ENCODE results near the gene LTBP4.
A peak's percentile ranks its signal among the peaks of the same experiment; 100 is the strongest.

LTBP4 gene

DNA sequence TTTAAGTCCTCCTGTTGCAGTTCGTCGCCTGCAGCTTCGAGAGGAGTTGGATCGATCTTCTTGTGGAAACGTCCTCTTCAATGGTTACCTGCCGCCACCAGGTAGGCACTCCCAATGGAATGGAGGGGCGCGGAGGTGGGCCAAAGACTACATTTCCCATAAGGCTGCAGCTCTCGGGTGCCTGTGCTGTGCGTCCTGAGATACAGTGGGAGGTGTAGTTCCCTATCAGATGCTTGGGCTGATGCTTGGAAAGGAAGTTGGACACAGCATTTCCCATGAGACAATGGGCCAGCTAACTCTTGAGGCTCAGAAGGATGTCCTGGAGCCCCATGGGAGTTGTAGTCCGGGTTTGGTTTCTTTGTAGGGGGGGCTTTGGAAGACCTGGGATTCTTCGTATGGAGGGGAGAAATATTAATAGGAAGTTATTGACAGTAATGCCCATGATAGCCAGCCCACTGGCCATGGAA lies 22.7 kb upstream of the LTBP4 start:
- H3K4me3 ChIP-seq (ENCODE audit: low read depth, low read length) = peak overlapping the region; percentile 94
- H3K4me1 ChIP-seq (ENCODE audit: control insufficient read depth, insufficient read depth, low read length) = peaks cover 3% of the 10 kb centered on the region
- H3K27me3 ChIP-seq (ENCODE audit: control insufficient read depth, insufficient read depth, low read length) = no peaks in the 10 kb centered on the region
- H3K36me3 ChIP-seq (ENCODE audit: control insufficient read depth, insufficient read depth, low read length) = peaks cover 15% of the 10 kb centered on the region
- H3K9me3 ChIP-seq (ENCODE audit: control insufficient read depth, insufficient read depth, low read length) = no peaks in the 10 kb centered on the region
- no peak overlapping the region for H3K9ac ChIP-seq (ENCODE audit: low read depth, low read length)

DNA sequence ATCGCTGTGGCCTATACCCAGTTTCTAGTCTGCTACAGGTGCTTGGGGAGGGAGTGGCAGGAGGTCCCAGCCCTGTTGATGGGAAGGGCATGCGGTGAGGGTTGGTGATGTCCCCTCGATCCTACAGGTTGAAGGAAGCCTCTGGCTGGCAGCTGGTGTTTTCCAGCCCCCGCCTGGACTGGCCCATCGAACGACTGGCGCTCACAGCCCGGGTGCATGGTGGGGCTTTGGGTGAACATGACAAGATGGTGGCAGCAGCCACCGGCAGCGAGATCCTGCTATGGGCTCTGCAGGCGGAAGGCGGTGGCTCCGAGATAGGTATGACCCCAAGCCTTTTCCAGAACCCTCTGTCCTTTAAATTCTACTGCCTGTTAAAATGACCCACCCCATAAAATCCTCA lies 20.6 kb upstream of the LTBP4 start:
- H3K9me3 ChIP-seq (ENCODE audit: control insufficient read depth, insufficient read depth, low read length) = no peaks in the 10 kb centered on the region
- H3K4me1 ChIP-seq (ENCODE audit: control insufficient read depth, insufficient read depth, low read length) = peaks cover 3% of the 10 kb centered on the region
- no peaks in the 10 kb centered on the region for H3K27me3 ChIP-seq (ENCODE audit: control insufficient read depth, insufficient read depth, low read length)
- no peak overlapping the region for H3K9ac ChIP-seq (ENCODE audit: low read depth, low read length)
- H3K36me3 ChIP-seq (ENCODE audit: control insufficient read depth, insufficient read depth, low read length) = peaks cover 15% of the 10 kb centered on the region
- H3K4me3 ChIP-seq (ENCODE audit: low read depth, low read length) = no peak overlapping the region

DNA sequence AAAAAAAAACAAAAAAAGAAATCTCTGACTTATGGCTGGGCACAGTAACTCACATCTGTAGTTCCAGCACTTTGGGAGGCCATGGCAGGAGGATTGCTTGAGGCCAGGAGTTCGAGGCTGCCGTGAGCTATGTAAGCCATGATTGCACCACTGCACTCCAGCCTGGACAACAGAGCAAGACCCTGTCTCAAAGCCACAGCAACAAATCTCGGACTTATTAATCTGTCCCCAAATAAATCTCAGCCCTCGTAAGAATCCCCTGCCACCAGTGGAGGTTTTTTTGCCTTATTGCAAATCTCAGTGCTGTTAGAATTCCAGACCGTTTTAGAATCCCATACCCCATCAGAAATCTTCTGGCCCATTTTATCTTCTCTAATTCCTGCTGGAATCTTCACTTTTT lies 19.6 kb upstream of the LTBP4 start:
- Histone ChIP-seq H3K9ac (ENCODE audit: low read depth, low read length) (no peak overlapping the region), H3K9me3 (ENCODE audit: control insufficient read depth, insufficient read depth, low read length) (no peaks in the 10 kb centered on the region), H3K27me3 (ENCODE audit: control insufficient read depth, insufficient read depth, low read length) (no peaks in the 10 kb centered on the region), H3K4me1 (ENCODE audit: control insufficient read depth, insufficient read depth, low read length) (peaks cover 3% of the 10 kb centered on the region), H3K36me3 (ENCODE audit: control insufficient read depth, insufficient read depth, low read length) (peaks cover 15% of the 10 kb centered on the region), H3K4me3 (ENCODE audit: low read depth, low read length) (no peak overlapping the region)

DNA sequence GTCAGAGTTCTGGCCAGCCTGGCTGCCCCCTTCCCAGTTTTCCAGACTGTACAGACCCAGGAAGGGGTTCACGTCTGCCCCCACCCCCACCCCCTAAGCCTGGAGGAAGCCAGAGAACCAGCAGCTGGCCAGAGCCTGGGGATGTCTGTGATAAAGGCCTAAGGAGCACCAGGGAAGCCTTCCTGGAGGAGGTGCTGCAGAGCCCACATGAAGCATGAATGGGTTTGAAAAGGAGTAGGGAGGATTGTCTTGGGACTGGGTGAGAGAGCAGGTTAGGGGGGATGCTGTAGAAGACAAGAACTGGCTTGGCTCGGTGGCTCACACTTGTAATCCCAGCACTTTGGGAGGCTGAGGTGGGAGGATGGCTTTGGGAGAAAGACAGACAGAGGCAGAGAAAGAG lies 18.7 kb upstream of the LTBP4 start:
- Histone ChIP-seq H3K4me3 (ENCODE audit: low read depth, low read length) (no peak overlapping the region), H3K9ac (ENCODE audit: low read depth, low read length) (no peak overlapping the region), H3K27me3 (ENCODE audit: control insufficient read depth, insufficient read depth, low read length) (no peaks in the 10 kb centered on the region), H3K36me3 (ENCODE audit: control insufficient read depth, insufficient read depth, low read length) (peaks cover 15% of the 10 kb centered on the region), H3K4me1 (ENCODE audit: control insufficient read depth, insufficient read depth, low read length) (peaks cover 3% of the 10 kb centered on the region), H3K9me3 (ENCODE audit: control insufficient read depth, insufficient read depth, low read length) (no peaks in the 10 kb centered on the region)

DNA sequence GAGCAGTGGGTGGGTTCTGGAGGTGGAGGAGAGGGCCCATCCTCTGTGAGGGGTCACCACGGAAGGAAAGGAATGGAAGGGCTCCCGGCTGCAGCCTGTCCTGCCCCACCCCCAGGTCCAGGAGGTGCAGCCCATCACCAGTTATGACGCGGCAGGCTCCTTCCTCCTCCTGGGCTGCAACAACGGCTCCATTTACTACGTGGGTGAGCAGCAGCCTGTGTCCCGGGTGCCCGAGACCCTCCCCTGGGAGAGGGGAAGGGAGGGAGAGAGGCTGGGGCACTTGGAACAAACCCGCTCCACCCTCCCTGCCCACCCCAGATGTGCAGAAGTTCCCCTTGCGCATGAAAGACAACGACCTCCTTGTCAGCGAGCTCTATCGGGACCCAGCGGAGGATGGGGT lies 17.9 kb upstream of the LTBP4 start:
- Histone ChIP-seq H3K9ac (ENCODE audit: low read depth, low read length) (no peak overlapping the region), H3K4me3 (ENCODE audit: low read depth, low read length) (no peak overlapping the region), H3K27me3 (ENCODE audit: control insufficient read depth, insufficient read depth, low read length) (no peaks in the 10 kb centered on the region), H3K36me3 (ENCODE audit: control insufficient read depth, insufficient read depth, low read length) (peaks cover 20% of the 10 kb centered on the region), H3K4me1 (ENCODE audit: control insufficient read depth, insufficient read depth, low read length) (no peaks in the 10 kb centered on the region), H3K9me3 (ENCODE audit: control insufficient read depth, insufficient read depth, low read length) (no peaks in the 10 kb centered on the region)

DNA sequence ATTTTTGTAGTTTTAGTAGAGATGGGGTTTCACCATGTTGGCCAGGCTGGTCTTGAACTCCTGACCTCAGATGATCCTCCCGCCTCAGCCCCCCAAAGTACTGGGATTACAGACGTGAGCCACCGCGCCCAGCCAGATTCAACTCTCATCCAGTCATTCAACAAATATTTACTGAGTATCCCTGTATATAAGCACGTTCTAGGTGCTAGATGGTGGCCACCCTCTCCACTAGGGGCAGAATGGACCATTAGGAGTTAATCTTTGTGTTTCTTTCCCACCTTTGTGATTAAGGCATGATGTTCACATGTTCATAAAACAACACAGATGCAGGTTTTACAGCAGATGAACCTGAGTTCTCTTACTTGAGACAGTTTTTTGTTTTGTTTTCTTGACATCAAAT lies 17.2 kb upstream of the LTBP4 start:
- Histone ChIP-seq H3K9me3 (ENCODE audit: control insufficient read depth, insufficient read depth, low read length) (no peaks in the 10 kb centered on the region), H3K36me3 (ENCODE audit: control insufficient read depth, insufficient read depth, low read length) (peaks cover 21% of the 10 kb centered on the region), H3K4me1 (ENCODE audit: control insufficient read depth, insufficient read depth, low read length) (no peaks in the 10 kb centered on the region), H3K9ac (ENCODE audit: low read depth, low read length) (no peak overlapping the region), H3K4me3 (ENCODE audit: low read depth, low read length) (no peak overlapping the region), H3K27me3 (ENCODE audit: control insufficient read depth, insufficient read depth, low read length) (no peaks in the 10 kb centered on the region)

DNA sequence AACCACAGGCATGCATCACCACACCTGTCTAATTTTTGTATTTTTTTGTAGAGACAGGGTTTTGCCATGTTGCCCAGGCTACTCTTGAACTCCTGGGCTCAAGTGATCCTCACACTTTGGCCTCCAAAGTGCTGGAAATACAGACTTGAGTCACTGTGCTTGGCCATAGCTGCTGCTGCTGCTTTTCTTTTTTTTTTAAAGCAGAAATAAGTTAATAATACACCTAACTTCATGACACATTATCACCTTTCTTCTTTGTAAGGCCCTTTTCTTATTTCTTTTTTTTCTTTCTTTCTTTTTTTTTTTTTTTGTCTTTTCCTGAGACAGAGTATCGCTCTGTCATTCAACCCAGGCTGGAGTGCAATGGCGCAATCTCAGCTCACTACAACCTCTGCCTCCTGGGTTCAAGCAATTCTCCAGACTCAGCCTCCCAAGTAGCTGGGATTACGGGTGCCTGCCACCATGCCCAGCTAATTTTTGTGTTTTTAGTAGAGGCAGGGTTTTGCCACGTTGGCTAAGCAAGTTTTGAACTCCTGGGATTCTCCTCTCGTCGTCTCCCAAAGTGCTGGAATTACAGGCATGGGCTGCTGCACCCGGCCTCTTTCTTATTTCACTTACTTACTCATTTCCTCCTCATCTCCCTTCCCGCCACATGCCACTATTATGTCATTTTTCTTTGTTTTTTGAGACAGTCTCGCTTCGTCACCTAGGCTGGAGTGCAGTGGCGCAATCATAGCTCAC lies 15.8 kb upstream of the LTBP4 start:
- Histone ChIP-seq H3K4me3 (ENCODE audit: low read depth, low read length) (no peak overlapping the region), H3K9me3 (ENCODE audit: control insufficient read depth, insufficient read depth, low read length) (no peaks in the 10 kb centered on the region), H3K4me1 (ENCODE audit: control insufficient read depth, insufficient read depth, low read length) (no peaks in the 10 kb centered on the region), H3K36me3 (ENCODE audit: control insufficient read depth, insufficient read depth, low read length) (peaks cover 18% of the 10 kb centered on the region), H3K27me3 (ENCODE audit: control insufficient read depth, insufficient read depth, low read length) (no peaks in the 10 kb centered on the region), H3K9ac (ENCODE audit: low read depth, low read length) (no peak overlapping the region)

DNA sequence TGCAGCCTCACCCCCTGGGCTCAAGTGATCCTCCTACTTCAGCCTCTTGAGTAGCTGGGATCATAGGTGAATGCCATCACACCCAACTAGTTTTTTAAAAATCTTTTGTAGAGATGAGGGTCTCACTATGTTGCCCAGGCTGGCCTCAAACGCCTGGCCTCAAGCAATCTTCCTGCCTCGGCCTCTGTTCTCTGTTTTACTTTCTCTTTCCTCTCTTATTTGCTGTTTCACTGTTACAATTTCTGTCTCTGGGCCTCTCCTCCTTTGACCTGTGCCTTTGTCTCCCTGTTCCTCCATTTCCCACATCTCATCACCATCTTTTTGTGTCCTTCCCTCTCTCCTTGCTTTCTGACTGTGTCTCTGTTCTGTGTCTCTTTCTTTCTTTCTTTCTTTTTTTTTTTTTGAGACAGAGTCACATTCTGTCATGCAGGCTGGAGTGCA lies 15.2 kb upstream of the LTBP4 start:
- H3K9me3 ChIP-seq (ENCODE audit: control insufficient read depth, insufficient read depth, low read length) = no peaks in the 10 kb centered on the region
- H3K4me3 ChIP-seq (ENCODE audit: low read depth, low read length) = no peak overlapping the region
- H3K9ac ChIP-seq (ENCODE audit: low read depth, low read length) = no peak overlapping the region
- no peaks in the 10 kb centered on the region for H3K27me3 ChIP-seq (ENCODE audit: control insufficient read depth, insufficient read depth, low read length)
- H3K36me3 ChIP-seq (ENCODE audit: control insufficient read depth, insufficient read depth, low read length) = peaks cover 17% of the 10 kb centered on the region
- H3K4me1 ChIP-seq (ENCODE audit: control insufficient read depth, insufficient read depth, low read length) = no peaks in the 10 kb centered on the region

DNA sequence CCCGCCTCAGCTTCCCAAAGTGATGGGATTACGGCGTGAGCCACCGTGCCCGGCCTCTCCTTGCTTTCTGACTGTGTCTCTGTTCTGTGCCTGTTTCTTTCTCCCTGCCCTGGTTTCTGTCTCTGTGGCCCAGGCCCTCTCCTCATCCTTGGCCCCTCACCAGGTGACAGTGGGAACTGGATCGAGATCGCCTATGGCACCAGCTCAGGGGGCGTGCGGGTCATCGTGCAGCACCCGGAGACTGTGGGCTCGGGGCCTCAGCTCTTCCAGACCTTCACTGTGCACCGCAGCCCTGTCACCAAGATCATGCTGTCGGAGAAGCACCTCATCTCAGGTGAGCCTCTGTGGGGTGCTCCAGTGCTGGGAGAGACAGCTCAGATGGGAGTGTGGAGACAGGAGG lies 14.6 kb upstream of the LTBP4 start:
- Histone ChIP-seq H3K4me3 (ENCODE audit: low read depth, low read length) (no peak overlapping the region), H3K27me3 (ENCODE audit: control insufficient read depth, insufficient read depth, low read length) (no peaks in the 10 kb centered on the region), H3K9ac (ENCODE audit: low read depth, low read length) (no peak overlapping the region), H3K36me3 (ENCODE audit: control insufficient read depth, insufficient read depth, low read length) (peaks cover 14% of the 10 kb centered on the region), H3K9me3 (ENCODE audit: control insufficient read depth, insufficient read depth, low read length) (no peaks in the 10 kb centered on the region), H3K4me1 (ENCODE audit: control insufficient read depth, insufficient read depth, low read length) (no peaks in the 10 kb centered on the region)

DNA sequence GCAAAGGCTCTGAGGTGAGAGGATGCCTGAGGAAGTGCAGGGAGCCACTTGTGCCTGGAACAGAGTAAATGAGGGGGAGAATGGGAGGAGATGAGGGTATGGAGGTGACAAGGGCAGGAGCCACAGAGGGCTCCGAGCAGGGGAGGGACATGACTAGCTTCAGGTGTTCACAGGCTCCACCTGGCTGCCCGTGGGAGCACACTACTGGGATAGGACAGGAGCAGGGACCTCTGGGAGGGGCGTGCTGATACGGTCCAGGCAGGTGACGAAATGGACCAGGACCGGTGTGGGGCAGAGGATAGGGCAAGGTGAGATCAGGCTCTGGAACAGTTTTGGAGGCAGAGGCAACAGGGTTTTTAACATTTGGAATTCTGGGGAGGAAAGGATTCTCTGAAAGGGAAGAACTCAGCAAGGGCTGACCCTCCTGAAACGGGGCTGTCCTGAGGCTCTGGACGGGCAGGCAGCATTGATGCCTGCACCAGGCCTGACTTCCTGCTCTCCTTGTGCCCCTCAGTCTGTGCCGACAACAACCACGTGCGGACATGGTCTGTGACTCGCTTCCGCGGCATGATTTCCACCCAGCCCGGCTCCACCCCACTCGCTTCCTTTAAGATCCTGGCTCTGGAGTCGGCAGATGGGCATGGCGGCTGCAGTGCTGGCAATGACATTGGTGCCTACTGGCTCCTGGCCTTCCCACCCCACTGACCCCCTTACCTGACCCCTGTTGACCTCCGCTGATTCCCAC lies 12.9 kb upstream of the LTBP4 start:
- H3K27me3 ChIP-seq (ENCODE audit: control insufficient read depth, insufficient read depth, low read length) = no peaks in the 10 kb centered on the region
- peaks cover 11% of the 10 kb centered on the region for H3K36me3 ChIP-seq (ENCODE audit: control insufficient read depth, insufficient read depth, low read length)
- no peak overlapping the region for H3K4me3 ChIP-seq (ENCODE audit: low read depth, low read length)
- no peaks in the 10 kb centered on the region for H3K9me3 ChIP-seq (ENCODE audit: control insufficient read depth, insufficient read depth, low read length)
- no peak overlapping the region for H3K9ac ChIP-seq (ENCODE audit: low read depth, low read length)
- H3K4me1 ChIP-seq (ENCODE audit: control insufficient read depth, insufficient read depth, low read length) = no peaks in the 10 kb centered on the region

DNA sequence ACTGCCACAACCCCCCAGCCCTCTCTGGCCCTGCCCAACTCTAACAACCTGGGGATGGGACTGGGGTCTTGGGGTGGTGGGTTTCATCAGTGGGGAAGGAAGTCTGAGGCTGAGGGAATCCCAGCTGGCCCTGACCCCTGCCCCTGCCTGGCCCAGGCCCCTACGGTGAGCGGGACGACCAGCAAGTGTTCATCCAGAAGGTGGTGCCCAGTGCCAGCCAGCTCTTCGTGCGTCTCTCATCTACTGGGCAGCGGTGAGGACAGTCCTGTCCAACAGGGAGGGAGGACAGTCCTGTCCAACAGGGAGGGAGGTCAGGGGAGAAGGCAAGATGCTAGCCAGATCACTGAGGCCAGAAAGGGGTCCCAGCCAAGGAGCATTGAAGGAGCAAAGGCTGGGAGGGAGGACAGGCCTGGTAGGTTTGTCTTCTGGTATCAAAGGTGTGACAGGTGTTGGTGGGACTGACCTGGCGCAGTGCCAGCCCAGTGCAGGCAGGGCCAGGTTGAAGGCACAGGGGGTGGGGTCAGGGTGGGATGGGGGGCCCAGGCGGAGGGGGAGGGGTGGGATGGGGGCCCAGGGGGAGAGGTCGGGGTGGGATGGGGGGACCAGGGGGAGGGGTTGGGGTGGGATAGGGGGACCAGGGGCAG lies 12.1 kb upstream of the LTBP4 start:
- H3K36me3 ChIP-seq (ENCODE audit: control insufficient read depth, insufficient read depth, low read length) = peaks cover 9% of the 10 kb centered on the region
- H3K27me3 ChIP-seq (ENCODE audit: control insufficient read depth, insufficient read depth, low read length) = no peaks in the 10 kb centered on the region
- no peaks in the 10 kb centered on the region for H3K9me3 ChIP-seq (ENCODE audit: control insufficient read depth, insufficient read depth, low read length)
- no peak overlapping the region for H3K4me3 ChIP-seq (ENCODE audit: low read depth, low read length)
- H3K4me1 ChIP-seq (ENCODE audit: control insufficient read depth, insufficient read depth, low read length) = no peaks in the 10 kb centered on the region
- no peak overlapping the region for H3K9ac ChIP-seq (ENCODE audit: low read depth, low read length)

Measured in iPS-15b (cell line).